ENCODE data around the gene PLEKHJ1. TPM values are rescaled to one million over a fixed set of nuclear protein-coding genes. Genes with fewer than 3 reads are reported as not detected.
"Not testable (repeated sequence)": the region's sequence is repeated elsewhere in the genome, so short reads cannot be mapped to it uniquely, and the experiment has no call there.

PLEKHJ1 gene
- total and polyA plus RNA-seq, 4 donors: 64.4 to 76.4 (median 67.3) TPM

GRCh38 chr19:2207008-2207407, 29.1 kb downstream of the PLEKHJ1 start:
- H3K4me3 ChIP-seq: no peak overlapping the region
- H3K27me3 ChIP-seq (ENCODE audit: control insufficient read depth in 3 of 3, insufficient read depth in 3 of 3, low read length in 2 of 3): no peaks in the 10 kb centered on the region
- no peak for DNase-seq
- no peaks in the 10 kb centered on the region for H3K9me3 ChIP-seq (ENCODE audit: control insufficient read depth in 4 of 4, insufficient read depth in 3 of 4, low read length in 3 of 4)
- peaks cover 7 to 54% (median 16%) of the 10 kb centered on the region in 4 donors for H3K36me3 ChIP-seq (ENCODE audit: control insufficient read depth in 4 of 4, insufficient read depth in 4 of 4, low read length in 4 of 4)
- no peak overlapping the region for H3K9ac ChIP-seq (ENCODE audit: insufficient read depth in 1 of 2, low read length in 2 of 2)
- no peak for ATAC-seq (ENCODE audit: insufficient read depth, low FRiP score)
- peaks cover 0 to 7% (median 0%) of the 10 kb centered on the region in 5 donors for H3K4me1 ChIP-seq (ENCODE audit: control insufficient read depth in 5 of 5, insufficient read depth in 5 of 5, low read length in 5 of 5)
- 95 to 96% methylated on average over 15 of the region's 15 CpGs for WGBS, 2 donors
- H3K27ac ChIP-seq (ENCODE audit: low read depth in 1 of 2, low read length in 1 of 2): no peak overlapping the region
- TF ChIP-seq CTCF (IDR thresholded peaks at IDR 0.05; ENCODE audit: control extremely low read depth, extremely low read depth): no peak

DNA sequence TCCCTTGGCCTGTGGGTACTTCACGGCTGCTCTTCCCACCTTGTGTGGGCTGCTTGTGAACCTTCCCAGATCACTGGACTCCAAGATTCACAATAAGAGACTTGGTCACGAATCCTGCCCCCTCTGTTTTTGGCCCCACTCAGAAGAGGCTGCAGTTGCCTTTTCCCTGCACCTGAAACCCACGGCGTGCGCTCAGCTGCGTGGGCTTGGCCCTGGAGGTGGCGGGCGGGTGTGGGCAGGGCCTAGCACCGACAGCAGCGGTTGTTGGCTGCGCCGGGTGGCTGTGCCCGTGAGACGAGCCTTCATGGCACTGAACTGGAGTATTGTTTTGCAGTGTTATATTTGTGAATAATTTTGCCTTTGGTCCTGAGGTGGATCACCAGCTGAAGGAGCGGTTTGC, 33.8 kb downstream of the PLEKHJ1 start:
- 93 to 94% methylated on average over 15 of the region's 15 CpGs for WGBS, 2 donors
- Histone ChIP-seq H3K36me3 (ENCODE audit: control insufficient read depth in 4 of 4, insufficient read depth in 4 of 4, low read length in 4 of 4) (peaks cover under 1 to 43% (median 7%) of the 10 kb centered on the region in 4 donors), H3K27me3 (ENCODE audit: control insufficient read depth in 3 of 3, insufficient read depth in 3 of 3, low read length in 2 of 3) (no peaks in the 10 kb centered on the region), H3K27ac (ENCODE audit: low read depth in 1 of 2, low read length in 1 of 2) (no peak overlapping the region), H3K9ac (ENCODE audit: insufficient read depth in 1 of 2, low read length in 2 of 2) (no peak overlapping the region), H3K4me3 (no peak overlapping the region), H3K9me3 (ENCODE audit: control insufficient read depth in 4 of 4, insufficient read depth in 3 of 4, low read length in 3 of 4) (no peaks in the 10 kb centered on the region), H3K4me1 (ENCODE audit: control insufficient read depth in 5 of 5, insufficient read depth in 5 of 5, low read length in 5 of 5) (no peaks in the 10 kb centered on the region)
- ATAC-seq (ENCODE audit: insufficient read depth, low FRiP score) (no peak), DNase-seq (no peak)
- TF ChIP-seq CTCF (IDR thresholded peaks at IDR 0.05; ENCODE audit: control extremely low read depth, extremely low read depth): no peak

DNA sequence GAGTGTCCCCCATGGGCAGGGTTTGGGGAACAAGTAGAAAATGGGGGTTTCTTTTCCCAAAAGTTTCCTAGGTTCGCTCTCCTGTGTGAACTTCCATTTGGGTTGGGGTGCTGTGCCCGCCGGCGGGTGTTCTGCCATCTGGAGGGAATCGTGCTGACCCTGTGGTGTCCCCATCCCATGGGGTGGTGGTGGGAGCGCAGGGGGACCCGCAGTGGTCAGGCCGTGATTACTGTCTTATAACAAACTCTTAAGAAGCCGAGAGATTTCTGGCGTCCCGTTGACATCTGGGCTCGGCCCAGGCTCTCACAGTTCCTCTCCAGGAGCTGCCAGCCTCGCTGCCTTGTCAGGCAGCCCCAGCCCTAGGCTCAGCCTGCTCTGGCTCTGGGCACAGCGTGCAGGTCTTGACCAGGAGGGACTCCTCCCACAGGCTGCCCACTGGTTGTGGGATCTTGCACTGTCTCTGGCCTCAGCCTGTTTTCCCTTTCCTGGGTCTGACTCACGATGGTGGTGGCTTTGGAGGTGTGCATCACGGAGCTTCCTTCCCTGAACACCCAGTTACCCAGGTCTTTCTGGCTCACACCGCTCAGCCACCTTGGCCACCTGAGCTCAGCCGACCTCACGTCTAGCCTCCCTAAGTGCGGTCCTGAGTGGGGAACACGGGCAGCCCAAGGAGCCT, 34.5 kb downstream of the PLEKHJ1 start:
- no peak overlapping the region for H3K9ac ChIP-seq (ENCODE audit: insufficient read depth in 1 of 2, low read length in 2 of 2)
- H3K27me3 ChIP-seq (ENCODE audit: control insufficient read depth in 3 of 3, insufficient read depth in 3 of 3, low read length in 2 of 3): no peaks in the 10 kb centered on the region
- H3K4me3 ChIP-seq: no peak overlapping the region
- no peak overlapping the region for H3K27ac ChIP-seq (ENCODE audit: low read depth in 1 of 2, low read length in 1 of 2)
- no peaks in the 10 kb centered on the region for H3K4me1 ChIP-seq (ENCODE audit: control insufficient read depth in 5 of 5, insufficient read depth in 5 of 5, low read length in 5 of 5)
- H3K36me3 ChIP-seq (ENCODE audit: control insufficient read depth in 4 of 4, insufficient read depth in 4 of 4, low read length in 4 of 4): peaks cover 0 to 39% (median 6%) of the 10 kb centered on the region in 4 donors
- WGBS, 2 donors: 93 to 97% methylated on average over 21 of the region's 21 CpGs
- no peaks in the 10 kb centered on the region for H3K9me3 ChIP-seq (ENCODE audit: control insufficient read depth in 4 of 4, insufficient read depth in 3 of 4, low read length in 3 of 4)
- no peak for DNase-seq
- ATAC-seq (ENCODE audit: insufficient read depth, low FRiP score): no peak
- TF ChIP-seq CTCF (IDR thresholded peaks at IDR 0.05; ENCODE audit: control extremely low read depth, extremely low read depth): no peak

DNA sequence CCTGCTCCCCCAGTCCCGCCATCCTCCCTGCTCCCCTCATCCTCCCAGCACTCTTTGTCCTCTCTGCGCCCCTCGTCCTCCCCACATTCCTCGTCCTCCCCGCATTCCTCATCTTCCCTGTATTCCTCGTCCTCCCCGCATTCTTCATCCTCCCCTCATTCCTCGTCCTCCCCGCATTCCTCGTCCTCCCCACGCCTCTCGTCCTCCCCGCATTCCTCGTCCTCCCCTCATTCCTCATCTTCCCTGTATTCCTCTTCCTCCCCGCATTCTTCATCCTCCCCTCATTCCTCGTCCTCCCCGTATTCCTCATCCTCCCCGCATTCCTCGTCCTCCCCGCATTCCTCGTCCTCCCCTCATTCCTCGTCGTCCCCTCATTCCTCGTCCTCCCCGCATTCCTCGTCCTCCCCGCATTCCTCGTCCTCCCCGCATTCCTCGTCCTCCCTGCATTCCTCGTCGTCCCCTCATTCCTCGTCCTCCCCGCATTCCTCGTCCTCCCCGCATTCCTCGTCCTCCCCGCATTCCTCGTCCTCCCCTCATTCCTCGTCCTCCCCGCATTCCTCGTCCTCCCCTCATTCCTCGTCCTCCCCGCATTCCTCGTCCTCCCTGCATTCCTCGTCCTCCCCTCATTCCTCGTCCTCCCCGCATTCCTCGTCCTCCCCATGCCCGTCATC, 35.4 kb downstream of the PLEKHJ1 start:
- not testable (repeated sequence) for H3K27ac ChIP-seq (ENCODE audit: low read depth in 1 of 2, low read length in 1 of 2); H3K4me1 ChIP-seq (ENCODE audit: control insufficient read depth in 5 of 5, insufficient read depth in 5 of 5, low read length in 5 of 5); H3K9me3 ChIP-seq (ENCODE audit: control insufficient read depth in 4 of 4, insufficient read depth in 3 of 4, low read length in 3 of 4); H3K27me3 ChIP-seq (ENCODE audit: control insufficient read depth in 3 of 3, insufficient read depth in 3 of 3, low read length in 2 of 3); DNase-seq; ATAC-seq (ENCODE audit: insufficient read depth, low FRiP score); H3K4me3 ChIP-seq; H3K9ac ChIP-seq (ENCODE audit: insufficient read depth in 1 of 2, low read length in 2 of 2)
- peaks cover 0 to 42% (median 8%) of the 10 kb centered on the region in 4 donors for H3K36me3 ChIP-seq (ENCODE audit: control insufficient read depth in 4 of 4, insufficient read depth in 4 of 4, low read length in 4 of 4)
- WGBS, 2 donors: 95 to 97% methylated on average over 50 of the region's 50 CpGs
